HepG2 (cell line): ENCODE measurements around the gene MAST1. TPM values are rescaled to one million over a fixed set of nuclear protein-coding genes. Genes with fewer than 3 reads are reported as not detected.
A peak's percentile ranks its signal among the peaks of the same experiment; 100 is the strongest.

Source experiments
- ARID4A ChIP-seq: sonication (generic); formaldehyde crosslinking; IDR thresholded peaks from 2 replicates; pipeline ENCODE4 v1.5.0; 2020; ENCODE audit warnings: mild to moderate bottlenecking, missing genetic modification reagents, borderline replicate concordance
- ARNT ChIP-seq: fragments of 450-650 bp; IDR thresholded peaks from 2 replicates; pipeline ENCODE4 v1.6.1; 2017
- GMEB1 ChIP-seq: sonication (generic); formaldehyde crosslinking; IDR thresholded peaks from 2 replicates; pipeline ENCODE4 v1.5.1; 2020; ENCODE audit warnings: missing genetic modification reagents, mild to moderate bottlenecking, borderline replicate concordance
- GRHL1 ChIP-seq: sonication (generic); formaldehyde crosslinking; conservative IDR thresholded peaks from 2 replicates; pipeline ENCODE4 v1.8.0; 2022; ENCODE audit warnings: missing genetic modification reagents
- HMGXB4 ChIP-seq, 2 experiments: sonication (generic) in 1 of 2; formaldehyde crosslinking in 1 of 2; IDR thresholded peaks; 2 replicates each; pipeline versions ENCODE4 v1.4.0 to v1.6.1; 2018 to 2020; ENCODE audit warnings: missing genetic modification reagents in 2 of 2, borderline replicate concordance in 1 of 2, low read depth in 1 of 2, mild to moderate bottlenecking in 1 of 2, missing biosample characterization in 1 of 2
- MXD4 ChIP-seq: IDR thresholded peaks from 2 replicates; pipeline ENCODE4 v1.6.1; 2016; ENCODE audit warnings: mild to moderate bottlenecking, missing biosample characterization, missing genetic modification reagents
- NR1H2 ChIP-seq: sonication (generic); formaldehyde crosslinking; IDR thresholded peaks from 2 replicates; pipeline ENCODE4 v1.8.1; 2022; ENCODE audit warnings: low read depth, missing genetic modification reagents, borderline replicate concordance
- PHF8 ChIP-seq: sonication (generic); formaldehyde crosslinking; IDR thresholded peaks from 2 replicates; pipeline ENCODE4 v1.5.0; 2020; ENCODE audit warnings: missing genetic modification reagents
- PRPF4 ChIP-seq: fragments of 200-400 bp; formaldehyde crosslinking; IDR thresholded peaks from 2 replicates; pipeline ENCODE4 v1.6.1; 2016; ENCODE audit warnings: low read length, low read depth; ENCODE audit not compliant: poor library complexity, severe bottlenecking
- YY1 ChIP-seq: IDR thresholded peaks from 2 replicates; pipeline ENCODE4 v1.6.1; 2011; ENCODE audit warnings: low read length, low read depth, moderate library complexity, mild to moderate bottlenecking; ENCODE audit not compliant: insufficient read depth, insufficient replicate concordance
- ZFP41 ChIP-seq: sonication (generic); formaldehyde crosslinking; IDR thresholded peaks from 2 replicates; pipeline ENCODE4 v1.4.0; 2020; ENCODE audit warnings: mild to moderate bottlenecking, missing genetic modification reagents, borderline replicate concordance
- ZNF740 ChIP-seq: sonication (generic); formaldehyde crosslinking; IDR thresholded peaks from 2 replicates; pipeline ENCODE4 v1.4.0; 2020; ENCODE audit warnings: missing genetic modification reagents
- ZNF773 ChIP-seq: sonication (generic); formaldehyde crosslinking; IDR thresholded peaks from 2 replicates; pipeline ENCODE4 v1.4.0; 2020; ENCODE audit warnings: missing genetic modification reagents, borderline replicate concordance
- polyA plus RNA-seq, 8 experiments: library from polyadenylated mRNA; depleted of rRNA in 3 of 8; stranded (reverse) in 7 of 8; unstranded in 1 of 8; fragments of >200 nt; fragmentation: Illumina TruSeq in 4 of 8; extraction: Trizol in 4 of 8; gene quantifications; 2 replicates each; pipeline versions ENCODE4 v1.2.1 to v1.2.3, GENCODE V29; 2011 to 2016; ENCODE audit warnings: low read depth in 4 of 8, missing spikeins in 1 of 8, mixed read lengths in 1 of 8; ENCODE audit not compliant: insufficient read depth in 1 of 8
- total RNA-seq, 5 experiments: library from RNA; depleted of rRNA; stranded (reverse); fragments of >200 nt; fragmentation: Illumina TruSeq; extraction: Trizol; gene quantifications; 2 replicates each; pipeline ENCODE4 v1.2.3, GENCODE V29; 2016; ENCODE audit warnings: low read depth in 1 of 5

MAST1 gene
- total and polyA plus RNA-seq, 2 of the 13 experiments (the other 11 are each of a cell fraction or from before 2014, with no cell fraction given), result 0.73 to 4.7 TPM

GRCh38 chr19:12833738-12834565 is 4.4 kb upstream of the MAST1 start (continued):
- no peak for TF ChIP-seq ZNF740 (CRISPR knock-in tag)
- 0 out of 2 replicates have a peak, but pooled peaks have one; percentile 35 for TF ChIP-seq ARID4A
- TF ChIP-seq NR1H2 (CRISPR knock-in tag), result no peak
- TF ChIP-seq ZFP41 (CRISPR knock-in tag), result no peak
- 0 out of 2 replicates have a peak, but pooled peaks have one; percentile 12 for TF ChIP-seq GMEB1 (CRISPR knock-in tag)
- TF ChIP-seq ZNF773 (CRISPR knock-in tag), result no peak
- no peak for TF ChIP-seq PHF8 (CRISPR knock-in tag)
- 0 out of 4 replicates have a peak, but pooled peaks of 1 of the 2 experiments have one; percentile 26 for TF ChIP-seq HMGXB4 (CRISPR knock-in tag; IDR thresholded peaks at IDR 0.05; ENCODE audit: borderline replicate concordance in 1 of 2, low read depth in 1 of 2)
- TF ChIP-seq GRHL1 (CRISPR knock-in tag), result no peak
- no peak for TF ChIP-seq MXD4 (CRISPR knock-in tag)
- TF ChIP-seq PRPF4, result no peak
- TF ChIP-seq YY1, result peak; percentile 13
- no peak for TF ChIP-seq ARNT
